ENCODE results near the gene CLVS2. TPM values are rescaled to one million over a fixed set of nuclear protein-coding genes. Genes with fewer than 3 reads are reported as not detected.

CLVS2 gene
- total RNA-seq: not detected in 2 replicates

GRCh38 chr6:122995921-122996793, at the start of gene CLVS2:
TSS of gene CLVS2 (plus strand) at chr6:122996235. CDS start at chr6:122997778, 1,543 bp downstream.

Other genes with a start within 250 kb of the CLVS2 start
- gene FABP7, start 216.5 kb upstream of the CLVS2 start, total RNA-seq: not detected in 2 replicates
- 10.2 and 12.2 TPM in 2 replicates for gene SMPDL3A, start 207.0 kb upstream of the CLVS2 start, total RNA-seq

All from hair follicle dermal papilla cell (primary cell).